Keratinocyte (primary cell): Measurements from ENCODE around the gene BAIAP2.

ENCODE experiments used
- EZH2 ChIP-seq: IDR thresholded peaks from one replicate; pipeline ENCODE4 v1.6.1; 2012; ENCODE audit warnings: inconsistent platforms, mild to moderate bottlenecking, low read length, moderate library complexity
- TF ChIP-seq, protein P1 (sequence below), 3 experiments: IDR thresholded peaks in 1 of 3; conservative IDR thresholded peaks in 1 of 3; optimal IDR thresholded peaks in 1 of 3; 2 replicates in 2 of 3; 3 replicates in 1 of 3; pipeline versions ENCODE3 to v1.5.1; 2011; ENCODE audit warnings: low read length in 3 of 3, mild to moderate bottlenecking in 3 of 3, moderate library complexity in 2 of 3, control low read depth in 1 of 3, inconsistent platforms in 1 of 3; ENCODE audit not compliant: insufficient read depth in 2 of 3; ENCODE audit errors: extremely low read depth in 1 of 3

DNA sequence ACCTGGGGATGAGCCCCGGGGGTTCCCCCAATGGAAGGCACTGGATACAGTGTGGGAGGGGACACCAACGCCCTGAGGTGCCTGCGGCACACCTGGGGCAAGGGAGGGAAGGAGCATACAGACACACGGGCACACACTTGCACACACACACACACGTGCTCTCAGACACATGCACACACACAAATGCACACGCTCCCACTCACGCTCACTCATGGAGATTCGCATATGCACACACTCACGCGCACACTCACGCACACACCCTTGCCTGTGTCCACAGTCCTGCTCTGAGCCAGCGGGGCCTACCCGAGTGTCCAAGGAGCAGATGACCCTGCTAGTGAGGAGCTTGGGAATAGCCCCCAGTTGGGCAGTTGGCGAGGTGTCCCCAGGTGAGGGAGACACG lies 113.6 kb downstream of the BAIAP2 start:
- TF ChIP-seq, protein P1, sequence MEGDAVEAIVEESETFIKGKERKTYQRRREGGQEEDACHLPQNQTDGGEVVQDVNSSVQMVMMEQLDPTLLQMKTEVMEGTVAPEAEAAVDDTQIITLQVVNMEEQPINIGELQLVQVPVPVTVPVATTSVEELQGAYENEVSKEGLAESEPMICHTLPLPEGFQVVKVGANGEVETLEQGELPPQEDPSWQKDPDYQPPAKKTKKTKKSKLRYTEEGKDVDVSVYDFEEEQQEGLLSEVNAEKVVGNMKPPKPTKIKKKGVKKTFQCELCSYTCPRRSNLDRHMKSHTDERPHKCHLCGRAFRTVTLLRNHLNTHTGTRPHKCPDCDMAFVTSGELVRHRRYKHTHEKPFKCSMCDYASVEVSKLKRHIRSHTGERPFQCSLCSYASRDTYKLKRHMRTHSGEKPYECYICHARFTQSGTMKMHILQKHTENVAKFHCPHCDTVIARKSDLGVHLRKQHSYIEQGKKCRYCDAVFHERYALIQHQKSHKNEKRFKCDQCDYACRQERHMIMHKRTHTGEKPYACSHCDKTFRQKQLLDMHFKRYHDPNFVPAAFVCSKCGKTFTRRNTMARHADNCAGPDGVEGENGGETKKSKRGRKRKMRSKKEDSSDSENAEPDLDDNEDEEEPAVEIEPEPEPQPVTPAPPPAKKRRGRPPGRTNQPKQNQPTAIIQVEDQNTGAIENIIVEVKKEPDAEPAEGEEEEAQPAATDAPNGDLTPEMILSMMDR (optimal IDR thresholded peaks at IDR 0.05 in 1 of 3, IDR thresholded peaks at IDR 0.05 in 1 of 3, conservative IDR thresholded peaks at IDR 0.05 in 1 of 3; ENCODE audit: extremely low read depth in 1 of 3, insufficient read depth in 2 of 3, low read length in 3 of 3) = no peak
- no peak for TF ChIP-seq EZH2
